Measurements from ENCODE around the gene FANK1.

Gene FANK1

GRCh38 chr10:126049759-126050700, 153.7 kb downstream of the FANK1 start:
- no peaks in the 10 kb centered on the region for H3K9me3 ChIP-seq (ENCODE audit: insufficient read depth, low read depth, low read length)
- no peak overlapping the region for H3K9ac ChIP-seq (ENCODE audit: low read depth, low read length)
- H3K27me3 ChIP-seq (ENCODE audit: insufficient read depth, low read length), result no peaks in the 10 kb centered on the region
- no peak overlapping the region for H3K4me3 ChIP-seq (ENCODE audit: low read length)
- 90% methylated on average over 12 of the region's 13 CpGs for WGBS
- no peaks in the 10 kb centered on the region for H3K4me1 ChIP-seq (ENCODE audit: insufficient read depth, low read length)
- H3K27ac ChIP-seq (ENCODE audit: low read depth, low read length), result no peak overlapping the region
- no peaks in the 10 kb centered on the region for H3K36me3 ChIP-seq (ENCODE audit: insufficient read depth, low read length)

GRCh38 chr10:126052171-126052570, 155.8 kb downstream of the FANK1 start:
- WGBS, result 70% methylated on average over 1 of the region's 2 CpGs
- no peak overlapping the region for H3K4me3 ChIP-seq (ENCODE audit: low read length)
- H3K9ac ChIP-seq (ENCODE audit: low read depth, low read length), result no peak overlapping the region
- no peaks in the 10 kb centered on the region for H3K36me3 ChIP-seq (ENCODE audit: insufficient read depth, low read length)
- no peaks in the 10 kb centered on the region for H3K4me1 ChIP-seq (ENCODE audit: insufficient read depth, low read length)
- H3K27me3 ChIP-seq (ENCODE audit: insufficient read depth, low read length), result no peaks in the 10 kb centered on the region
- H3K27ac ChIP-seq (ENCODE audit: low read depth, low read length), result no peak overlapping the region
- H3K9me3 ChIP-seq (ENCODE audit: insufficient read depth, low read depth, low read length), result no peaks in the 10 kb centered on the region

GRCh38 chr10:126054191-126054590, 157.8 kb downstream of the FANK1 start:
- Histone ChIP-seq H3K27me3 (ENCODE audit: insufficient read depth, low read length) (no peaks in the 10 kb centered on the region), H3K4me1 (ENCODE audit: insufficient read depth, low read length) (peaks cover 8% of the 10 kb centered on the region; the same call in 1 of the 2 replicates), H3K9ac (ENCODE audit: low read depth, low read length) (no peak overlapping the region), H3K36me3 (ENCODE audit: insufficient read depth, low read length) (no peaks in the 10 kb centered on the region), H3K4me3 (ENCODE audit: low read length) (no peak overlapping the region), H3K9me3 (ENCODE audit: insufficient read depth, low read depth, low read length) (no peaks in the 10 kb centered on the region), H3K27ac (ENCODE audit: low read depth, low read length) (no peak overlapping the region)
- 97% methylated on average over 6 of the region's 6 CpGs for WGBS

GRCh38 chr10:126057494-126057893, 161.1 kb downstream of the FANK1 start:
- no peaks in the 10 kb centered on the region for H3K9me3 ChIP-seq (ENCODE audit: insufficient read depth, low read depth, low read length)
- WGBS, result 97% methylated on average over 5 of the region's 8 CpGs
- H3K36me3 ChIP-seq (ENCODE audit: insufficient read depth, low read length), result no peaks in the 10 kb centered on the region
- H3K4me1 ChIP-seq (ENCODE audit: insufficient read depth, low read length), result peaks cover 8% of the 10 kb centered on the region; the same call in 1 of the 2 replicates
- H3K4me3 ChIP-seq (ENCODE audit: low read length), result no peak overlapping the region
- no peak overlapping the region for H3K9ac ChIP-seq (ENCODE audit: low read depth, low read length)
- H3K27me3 ChIP-seq (ENCODE audit: insufficient read depth, low read length), result no peaks in the 10 kb centered on the region
- no peak overlapping the region for H3K27ac ChIP-seq (ENCODE audit: low read depth, low read length)

DNA sequence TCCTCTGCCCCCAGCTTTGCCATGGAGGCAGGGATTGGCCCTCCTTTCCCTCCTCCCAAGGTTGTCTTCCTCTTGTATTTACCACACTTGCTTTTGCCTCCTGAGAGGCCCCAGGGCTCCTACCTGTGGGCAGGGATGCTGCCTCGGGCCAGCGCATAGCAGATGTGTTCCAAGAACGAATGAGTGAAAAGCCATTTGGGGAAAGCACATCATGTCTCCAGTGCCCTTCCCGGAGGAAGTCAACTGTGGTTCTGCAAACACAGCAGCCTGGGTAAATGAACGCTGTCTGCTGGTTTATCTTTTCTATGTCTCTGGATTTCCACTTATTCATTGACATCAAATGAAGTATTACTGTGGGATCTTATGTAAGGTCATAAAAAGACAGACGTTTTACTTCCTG, 161.7 kb downstream of the FANK1 start:
- H3K27ac ChIP-seq (ENCODE audit: low read depth, low read length), result no peak overlapping the region
- H3K27me3 ChIP-seq (ENCODE audit: insufficient read depth, low read length), result no peaks in the 10 kb centered on the region
- no peaks in the 10 kb centered on the region for H3K36me3 ChIP-seq (ENCODE audit: insufficient read depth, low read length)
- no peak overlapping the region for H3K9ac ChIP-seq (ENCODE audit: low read depth, low read length)
- H3K9me3 ChIP-seq (ENCODE audit: insufficient read depth, low read depth, low read length), result no peaks in the 10 kb centered on the region
- H3K4me3 ChIP-seq (ENCODE audit: low read length), result no peak overlapping the region
- WGBS, result 84% methylated on average over 6 of the region's 6 CpGs
- peaks cover 8% of the 10 kb centered on the region; the same call in 1 of the 2 replicates for H3K4me1 ChIP-seq (ENCODE audit: insufficient read depth, low read length)

GRCh38 chr10:126058507-126058906, 162.1 kb downstream of the FANK1 start:
- no peaks in the 10 kb centered on the region for H3K36me3 ChIP-seq (ENCODE audit: insufficient read depth, low read length)
- H3K27me3 ChIP-seq (ENCODE audit: insufficient read depth, low read length), result no peaks in the 10 kb centered on the region
- WGBS, result 70% methylated on average over 9 of the region's 9 CpGs
- H3K4me1 ChIP-seq (ENCODE audit: insufficient read depth, low read length), result peaks cover 8% of the 10 kb centered on the region; the same call in 1 of the 2 replicates
- H3K9me3 ChIP-seq (ENCODE audit: insufficient read depth, low read depth, low read length), result no peaks in the 10 kb centered on the region
- no peak overlapping the region for H3K9ac ChIP-seq (ENCODE audit: low read depth, low read length)
- no peak overlapping the region for H3K4me3 ChIP-seq (ENCODE audit: low read length)
- H3K27ac ChIP-seq (ENCODE audit: low read depth, low read length), result no peak overlapping the region

All from HUES64 (cell line).